HG03135 (cell line): ENCODE results near the gene R3HDM2.
"Not testable (repeated sequence)": the region's sequence is repeated elsewhere in the genome, so short reads cannot be mapped to it uniquely, and the experiment has no call there.

Experiments
- ATAC-seq: cut with Tn5 transposase; IDR thresholded peaks from one replicate; pipeline ENCODE4 v1.9.1; 2021; ENCODE audit warnings: mild to moderate bottlenecking, moderate library complexity; ENCODE audit not compliant: unreplicated experiment

The R3HDM2 gene

DNA sequence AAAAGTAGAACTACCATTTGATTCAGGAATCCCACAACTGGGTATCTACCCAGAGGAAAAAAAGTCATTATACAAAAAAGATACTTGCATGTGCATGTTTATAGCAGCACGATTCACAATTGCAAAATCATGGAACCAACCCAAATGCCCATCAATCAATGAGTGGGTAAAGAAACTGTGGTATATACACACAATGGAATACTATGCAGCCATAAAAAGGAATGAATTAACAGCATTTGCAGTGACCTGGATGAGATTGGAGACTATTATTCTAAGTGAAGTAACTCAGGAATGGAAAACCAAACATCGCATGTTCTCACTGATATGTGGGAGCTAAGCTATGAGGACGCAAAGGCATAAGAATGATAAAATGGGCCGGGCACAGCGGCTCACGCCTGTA lies 154.6 kb downstream of the R3HDM2 start:
- ATAC-seq, result not testable (repeated sequence)

GRCh38 chr12:57273516-57273915 lies 157.3 kb downstream of the R3HDM2 start:
- ATAC-seq, result no peak

DNA sequence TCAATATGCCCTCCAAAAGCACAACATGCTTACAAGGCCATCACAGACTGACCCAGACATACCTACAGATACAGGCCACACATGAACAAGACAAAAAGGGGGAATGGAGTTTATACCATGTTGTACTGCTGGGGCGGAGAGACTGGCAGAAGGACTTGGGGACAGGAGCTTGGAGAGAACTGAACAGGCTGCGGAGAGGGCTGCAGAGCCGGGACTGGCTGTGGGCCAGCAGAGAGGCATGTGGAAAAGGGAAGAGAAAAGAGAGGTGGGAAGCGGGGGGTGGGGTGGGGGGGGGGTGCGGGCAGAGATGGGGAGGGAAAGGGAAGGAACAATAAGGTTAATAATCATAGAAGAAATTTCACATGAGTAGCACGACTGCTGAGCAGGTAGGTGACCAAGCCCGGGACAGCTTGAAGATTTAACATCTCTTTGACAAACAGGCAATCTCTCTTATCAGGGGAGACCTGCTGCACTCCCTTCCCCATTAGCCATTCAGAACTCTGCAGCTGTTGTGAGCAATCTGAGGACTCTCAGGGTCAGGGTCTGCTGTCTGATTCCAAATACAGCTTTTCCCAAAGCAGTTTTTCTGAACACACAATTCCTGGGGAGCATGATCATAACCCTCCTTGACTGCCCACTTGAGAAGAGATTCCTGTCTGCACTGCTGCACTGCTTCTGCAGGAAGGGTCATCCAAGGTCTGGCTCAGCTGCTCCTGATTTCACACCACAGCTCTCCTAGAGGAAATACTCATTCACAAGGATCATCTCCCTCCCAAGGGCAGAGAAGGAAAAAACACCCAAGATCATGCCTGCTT lies 158.3 kb downstream of the R3HDM2 start:
- no peak for ATAC-seq

DNA sequence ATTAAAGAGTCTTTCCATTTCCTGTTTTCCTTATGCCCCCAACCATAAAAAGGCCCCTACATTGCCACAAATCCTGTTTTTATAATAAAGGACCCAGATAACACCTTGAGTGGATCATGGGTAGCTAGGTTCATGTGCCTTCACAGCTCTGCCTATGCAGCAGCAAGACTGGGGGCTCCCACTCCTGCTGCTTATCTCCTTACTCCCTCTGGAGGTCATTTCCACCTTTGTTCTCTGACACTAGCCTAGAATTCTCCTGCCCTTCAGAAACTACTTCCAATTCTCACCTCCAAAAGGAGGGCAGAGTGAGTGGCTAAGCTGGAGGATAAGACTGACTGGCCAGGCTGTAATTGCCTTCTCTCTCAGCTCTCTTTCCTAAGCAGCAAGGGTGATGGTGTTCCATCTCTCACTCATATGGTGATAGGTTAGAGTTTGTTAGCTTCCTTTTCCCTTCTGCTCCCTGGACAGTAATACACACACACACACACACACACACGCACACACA lies 159.8 kb downstream of the R3HDM2 start:
- no peak for ATAC-seq

DNA sequence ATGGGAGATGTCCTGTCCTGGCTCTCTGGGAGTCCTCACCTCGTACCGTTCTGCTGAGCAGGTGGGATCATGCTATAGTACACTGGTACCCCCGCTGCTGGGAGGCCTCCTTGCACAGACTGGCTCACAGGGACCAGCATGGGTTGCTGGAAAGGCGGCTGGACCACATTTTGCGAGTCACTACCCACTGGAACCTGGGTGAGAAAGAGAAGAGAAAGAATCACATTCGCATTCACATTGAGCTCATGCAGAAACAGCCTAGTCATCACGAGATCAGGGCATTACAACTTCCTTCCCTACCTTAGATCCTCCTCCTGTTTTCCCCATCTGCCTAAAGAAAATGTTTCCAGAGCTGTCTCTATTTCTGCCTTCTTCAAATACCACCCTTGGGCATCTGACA lies 162.6 kb downstream of the R3HDM2 start:
- ATAC-seq, result no peak

- ATAC-seq, result no peak
Measured at GRCh38 chr12:57266681-57267080, 164.2 kb downstream of the R3HDM2 start.

DNA sequence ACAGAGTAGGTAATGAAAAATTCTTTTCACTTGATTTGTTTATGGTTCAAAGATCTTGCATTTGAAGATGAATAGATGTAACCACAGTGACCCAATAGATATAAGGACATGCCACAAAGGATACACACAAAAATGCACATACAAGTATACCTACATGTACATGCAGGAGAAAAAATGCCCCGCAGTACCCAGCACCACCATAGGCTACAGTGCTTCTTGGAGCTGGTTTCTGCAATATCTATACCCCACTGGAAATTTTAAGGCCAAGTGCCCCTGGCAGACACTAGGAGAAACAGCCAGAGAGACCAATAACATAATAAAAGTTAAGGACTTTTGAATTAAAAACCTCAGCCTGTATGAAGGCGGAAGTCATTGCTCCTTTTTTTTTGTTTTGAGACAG lies 167.7 kb downstream of the R3HDM2 start:
- ATAC-seq, result no peak

DNA sequence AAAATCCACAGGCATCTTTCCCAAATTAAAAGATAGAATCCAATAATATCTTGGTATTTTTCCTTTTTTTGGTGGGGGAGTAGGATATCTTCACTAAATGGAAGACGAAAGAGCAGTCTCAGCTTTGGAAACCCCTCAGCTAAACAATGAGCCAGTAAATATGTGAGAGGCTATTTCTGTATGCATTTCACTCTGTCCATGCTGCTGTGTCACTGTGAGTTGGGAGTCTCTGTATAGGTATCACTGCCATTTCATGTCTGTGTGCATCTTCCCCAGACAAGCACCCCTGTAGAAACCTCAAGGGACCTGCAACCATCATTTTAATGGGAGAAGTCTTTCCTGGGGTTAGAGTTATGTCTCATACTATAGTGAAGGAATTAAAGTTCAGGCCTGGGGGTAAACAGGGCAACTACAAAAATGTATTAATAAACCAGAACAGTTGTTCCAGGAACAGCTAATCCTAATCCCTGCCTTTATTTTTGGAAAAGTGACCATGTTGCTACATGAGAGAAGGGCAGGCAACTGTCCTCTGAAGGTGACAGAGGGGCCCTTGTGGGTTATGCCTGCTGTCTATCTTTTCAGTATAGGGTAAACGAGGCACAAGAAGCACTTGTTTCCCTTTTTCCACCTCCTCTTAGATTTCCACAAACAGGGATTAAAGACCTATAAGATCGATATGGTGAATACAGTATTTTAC lies 168.6 kb downstream of the R3HDM2 start:
- ATAC-seq, result no peak

- no peak for ATAC-seq
Measured at GRCh38 chr12:57261428-57261865, 169.4 kb downstream of the R3HDM2 start.

GRCh38 chr12:57260366-57260765 lies 170.5 kb downstream of the R3HDM2 start:
- no peak for ATAC-seq

DNA sequence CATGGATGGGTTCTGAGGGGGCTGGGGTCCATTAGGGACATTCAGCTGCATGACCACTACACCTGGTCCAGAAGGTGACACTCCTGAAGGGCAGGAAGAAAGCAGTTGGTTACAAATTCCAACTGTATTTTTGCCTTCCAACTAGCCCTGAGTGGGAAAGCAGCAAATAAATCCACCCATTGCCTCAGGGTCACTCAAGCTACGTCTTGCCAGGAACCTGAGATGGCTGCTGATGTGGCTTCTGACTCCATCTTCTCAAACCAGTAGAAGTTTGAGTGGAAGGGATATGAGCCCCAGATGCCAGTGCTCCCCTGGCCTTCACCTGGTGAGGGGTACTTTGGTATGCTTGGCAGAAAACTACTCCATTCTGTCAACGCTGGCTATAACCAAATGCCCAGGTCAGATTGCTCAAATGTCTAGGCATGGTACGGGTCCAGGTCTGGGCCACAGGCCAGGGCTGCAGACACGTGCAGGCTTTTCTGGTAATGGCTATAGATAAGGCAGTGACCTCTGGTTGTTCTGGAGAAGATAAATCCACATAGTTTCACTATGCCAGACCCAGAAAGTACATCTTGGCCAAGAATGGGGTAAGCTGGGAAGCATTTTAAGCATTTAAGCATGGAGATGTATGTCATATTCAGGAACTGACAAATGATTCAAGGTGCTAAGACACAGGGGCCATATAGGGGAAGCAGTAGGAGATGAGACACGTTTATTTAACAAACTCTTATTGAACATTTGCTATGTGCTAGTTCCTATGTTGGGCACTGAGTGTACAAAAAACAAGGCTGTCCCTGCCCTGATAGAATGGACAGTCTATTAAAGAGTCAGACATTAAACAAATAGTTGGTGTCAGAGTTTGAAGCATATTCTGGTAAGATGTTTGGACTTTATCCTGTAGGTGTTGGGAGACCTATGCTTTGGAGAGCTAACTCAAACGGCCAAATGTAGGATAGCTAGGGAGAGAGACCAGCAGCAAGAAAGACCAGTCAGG lies 171.6 kb downstream of the R3HDM2 start:
- no peak for ATAC-seq

GRCh38 chr12:57255916-57256315 lies 174.9 kb downstream of the R3HDM2 start:
- no peak for ATAC-seq

GRCh38 chr12:57254506-57255280 lies 176.2 kb downstream of the R3HDM2 start:
- no peak for ATAC-seq

DNA sequence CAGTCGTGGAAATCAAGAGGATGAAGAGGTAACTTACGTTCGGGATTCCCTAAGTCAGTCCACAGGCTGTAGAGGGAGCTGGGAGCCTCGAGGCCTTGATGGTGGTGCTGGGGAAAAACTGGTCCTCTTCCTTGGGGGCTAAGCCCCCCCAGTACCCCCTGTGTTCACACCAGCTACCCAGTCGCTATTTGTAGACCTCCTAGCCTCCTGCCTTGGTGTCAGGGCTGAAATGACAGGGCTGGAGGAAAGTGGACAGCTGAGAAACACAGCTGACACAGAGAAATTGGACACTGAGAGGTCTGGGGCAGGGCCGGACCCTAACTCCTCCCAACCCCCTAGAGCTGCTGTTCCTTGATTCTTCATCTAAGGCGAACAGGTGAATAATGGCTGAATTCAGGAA lies 179.9 kb downstream of the R3HDM2 start, which contains the start of gene STAC3:
STAC3 (minus strand) TSS at position 232 of the 400 bp plus-strand sequence. CDS start 1,551 bp downstream, outside the sequence.
- no peak for ATAC-seq

DNA sequence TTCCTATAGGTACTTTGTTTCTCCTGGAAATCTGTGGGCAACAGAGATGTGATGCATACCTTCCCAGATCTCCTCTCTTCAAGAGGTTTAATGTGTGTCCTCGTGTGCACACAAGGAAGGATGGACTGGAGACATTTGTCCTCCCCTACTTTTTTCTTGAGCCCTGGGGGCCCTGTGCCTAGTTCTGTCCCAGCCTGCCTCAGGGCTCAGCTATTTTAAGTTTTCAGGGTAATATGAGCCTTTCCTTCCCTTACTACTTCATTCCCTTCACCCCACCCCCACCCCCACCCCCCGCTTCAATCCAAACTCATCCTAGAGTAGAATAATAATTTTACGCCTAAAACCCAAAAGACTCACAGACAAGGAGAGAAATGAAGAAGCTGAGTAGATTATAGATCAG lies 180.3 kb downstream of the R3HDM2 start:
- no peak for ATAC-seq

- no peak for ATAC-seq
Measured at GRCh38 chr12:57248934-57249742, 181.7 kb downstream of the R3HDM2 start.

- ATAC-seq, result no peak
Measured at GRCh38 chr12:57247041-57247440, 183.8 kb downstream of the R3HDM2 start.

GRCh38 chr12:57244312-57244696 lies 186.5 kb downstream of the R3HDM2 start:
- ATAC-seq, result no peak
